H9 (cell line): Measurements from ENCODE around the gene CACNA2D3. TPM values are rescaled to one million over a fixed set of nuclear protein-coding genes. Genes with fewer than 3 reads are reported as not detected.

Experiments
- DNase-seq: peaks from one replicate; pipeline ENCODE4 v3.0.0-alpha.2; 2017
- H2AFZ ChIP-seq: one replicate; pipeline ENCODE4 v1.6.1; 2013; ENCODE audit warnings: mild to moderate bottlenecking, low read length, control low read depth, moderate library complexity
- H2AK5ac ChIP-seq: 2 replicates; pipeline ENCODE4 v1.6.1; 2013; ENCODE audit warnings: low read length, control low read depth, mixed read lengths; ENCODE audit not compliant: insufficient read length
- H2BK120ac ChIP-seq: one replicate; pipeline ENCODE4 v1.6.1; 2013; ENCODE audit warnings: low read depth, mild to moderate bottlenecking, low read length, control low read depth, inconsistent platforms; ENCODE audit not compliant: poor library complexity, severe bottlenecking
- H2BK12ac ChIP-seq: 2 replicates; pipeline ENCODE4 v1.6.1; 2013; ENCODE audit warnings: low read length, control low read depth, mixed read lengths, low read depth; ENCODE audit not compliant: insufficient read length
- H2BK15ac ChIP-seq: 2 replicates; pipeline ENCODE4 v1.6.1; 2013; ENCODE audit warnings: low read depth, low read length, control low read depth
- H2BK20ac ChIP-seq: one replicate; pipeline ENCODE4 v1.6.1; 2013; ENCODE audit warnings: low read depth, mild to moderate bottlenecking, low read length, control low read depth, inconsistent platforms; ENCODE audit not compliant: poor library complexity, severe bottlenecking
- H2BK5ac ChIP-seq: 2 replicates; pipeline ENCODE4 v1.6.1; 2013; ENCODE audit warnings: low read length, control low read depth, mixed read lengths; ENCODE audit not compliant: insufficient read length
- H3K14ac ChIP-seq: 2 replicates; pipeline ENCODE4 v1.6.1; 2013; ENCODE audit warnings: low read length, control low read depth; ENCODE audit not compliant: insufficient read depth
- H3K18ac ChIP-seq: 2 replicates; pipeline ENCODE4 v1.6.1; 2013; ENCODE audit warnings: low read depth, mild to moderate bottlenecking, mixed read lengths, low read length, control low read depth; ENCODE audit not compliant: insufficient read length
- H3K23ac ChIP-seq: 2 replicates; pipeline ENCODE4 v1.6.1; 2013; ENCODE audit warnings: low read length, control low read depth, mixed read lengths, low read depth; ENCODE audit not compliant: insufficient read length
- H3K23me2 ChIP-seq: 2 replicates; pipeline ENCODE4 v1.6.1; 2013; ENCODE audit warnings: low read depth, mild to moderate bottlenecking, mixed read lengths, low read length, control low read depth; ENCODE audit not compliant: insufficient read length, poor library complexity, severe bottlenecking
- H3K27ac ChIP-seq: 2 replicates; pipeline ENCODE4 v1.5.1; 2013; ENCODE audit warnings: low read length, control low read depth, mixed read lengths, low read depth; ENCODE audit not compliant: insufficient read length
- H3K27me3 ChIP-seq: 2 replicates; pipeline ENCODE4 v1.6.1; 2013; ENCODE audit warnings: low read length, control low read depth, inconsistent platforms; ENCODE audit not compliant: insufficient read depth
- H3K4ac ChIP-seq: 2 replicates; pipeline ENCODE4 v1.6.1; 2013; ENCODE audit warnings: low read depth, mild to moderate bottlenecking, control low read depth, inconsistent platforms, low read length, moderate library complexity
- H3K4me1 ChIP-seq: 2 replicates; pipeline ENCODE4 v1.6.1; 2013; ENCODE audit warnings: low read length, control low read depth, inconsistent platforms; ENCODE audit not compliant: insufficient read depth
- H3K4me2 ChIP-seq: 2 replicates; pipeline ENCODE4 v1.6.1; 2013; ENCODE audit warnings: low read length, control low read depth, mixed read lengths; ENCODE audit not compliant: insufficient read length, insufficient read depth
- H3K56ac ChIP-seq: 2 replicates; pipeline ENCODE4 v1.6.1; 2013; ENCODE audit warnings: low read depth, mild to moderate bottlenecking, mixed read lengths, low read length, control low read depth; ENCODE audit not compliant: insufficient read length
- H3K79me1 ChIP-seq: 2 replicates; pipeline ENCODE4 v1.6.1; 2013; ENCODE audit warnings: low read depth, mild to moderate bottlenecking, moderate library complexity, low read length, control low read depth, inconsistent platforms; ENCODE audit not compliant: insufficient read depth, poor library complexity, severe bottlenecking
- H3K79me2 ChIP-seq: 2 replicates; pipeline ENCODE4 v1.6.1; 2013; ENCODE audit warnings: low read length, control low read depth, inconsistent platforms; ENCODE audit not compliant: insufficient read depth
- H3K9ac ChIP-seq: 2 replicates; pipeline ENCODE4 v1.6.1; 2013; ENCODE audit warnings: low read length, control low read depth, mixed read lengths; ENCODE audit not compliant: insufficient read length; ENCODE audit errors: extremely low read depth
- H3K9me3 ChIP-seq: one replicate; pipeline ENCODE4 v1.6.1; 2013; ENCODE audit warnings: low read depth, low read length, inconsistent platforms; ENCODE audit not compliant: control insufficient read depth
- H3T11ph ChIP-seq: one replicate; pipeline ENCODE4 v1.6.1; 2013; ENCODE audit warnings: mild to moderate bottlenecking, low read length, control low read depth, inconsistent platforms
- H4K20me1 ChIP-seq: one replicate; pipeline ENCODE4 v1.6.1; 2013; ENCODE audit not compliant: control insufficient read depth, insufficient read length, insufficient read depth
- H4K5ac ChIP-seq: 2 replicates; pipeline ENCODE4 v1.6.1; 2013; ENCODE audit warnings: low read depth, mild to moderate bottlenecking, mixed read lengths, low read length, control low read depth; ENCODE audit not compliant: insufficient read length
- H4K8ac ChIP-seq: replicated peaks from 2 replicates; pipeline ENCODE4 v1.6.1; 2013; ENCODE audit warnings: low read length, control low read depth, mixed read lengths, low read depth; ENCODE audit not compliant: insufficient read length
- H4K91ac ChIP-seq: 2 replicates; pipeline ENCODE4 v1.6.1; 2013; ENCODE audit warnings: low read depth, mild to moderate bottlenecking, moderate library complexity, mixed read lengths, low read length, control low read depth; ENCODE audit not compliant: insufficient read length
- H3K27ac Mint-ChIP-seq, 3 experiments: 2 replicates in 2 of 3; 3 replicates in 1 of 3; pipeline ENCODE4 v1.8.0; 2020 to 2021; ENCODE audit warnings: mixed read lengths in 3 of 3, mild to moderate bottlenecking in 1 of 3, moderate library complexity in 1 of 3
- H3K27me3 Mint-ChIP-seq: 2 replicates; pipeline ENCODE4 v1.8.0; 2021; ENCODE audit warnings: low read depth, mild to moderate bottlenecking, moderate library complexity, mixed read lengths
- H3K36me3 Mint-ChIP-seq, 3 experiments: 2 replicates in 2 of 3; 3 replicates in 1 of 3; pipeline ENCODE4 v1.8.0; 2020 to 2021; ENCODE audit warnings: low read depth in 3 of 3, mixed read lengths in 3 of 3; ENCODE audit not compliant: insufficient read depth in 1 of 3
- H3K4me1 Mint-ChIP-seq, 2 experiments: 2 replicates each; pipeline ENCODE4 v1.8.0; 2020; ENCODE audit warnings: mixed read lengths in 2 of 2
- H3K4me3 Mint-ChIP-seq, 2 experiments: 2 replicates in 1 of 2; 3 replicates in 1 of 2; pipeline ENCODE4 v1.8.0; 2020 to 2021; ENCODE audit warnings: mild to moderate bottlenecking in 2 of 2, mixed read lengths in 2 of 2, moderate library complexity in 1 of 2
- H3K9me3 Mint-ChIP-seq, 2 experiments: 2 replicates in 1 of 2; 3 replicates in 1 of 2; pipeline ENCODE4 v1.8.0; 2020; ENCODE audit warnings: mild to moderate bottlenecking in 2 of 2, mixed read lengths in 2 of 2, moderate library complexity in 1 of 2
- CTCF ChIP-seq: fragments of 200-600 bp; sonication (generic); conservative IDR thresholded peaks from 3 replicates; pipeline ENCODE4 v1.8.0; 2021; ENCODE audit warnings: antibody characterized with exemption, mild to moderate bottlenecking
- WGBS: extraction: QIAGEN DNeasy Blood & Tissue Kit; methylation state at CpG from one replicate; pipeline ENCODE4 v1.1.7; 2013; ENCODE audit warnings: missing lambda C conversion rate, low lambda C conversion rate, mixed read lengths; ENCODE audit not compliant: insufficient read length; ENCODE audit errors: extremely low coverage; 5-methylcytosine and 5-hydroxymethylcytosine counted together
- total RNA-seq: library from RNA; stranded (reverse); gene quantifications from 2 replicates; pipeline ENCODE4 v1.2.1, GENCODE V29; 2021

CACNA2D3 gene
- total RNA-seq, 1 experiment from 2014 or later, result 3.2 TPM

DNA sequence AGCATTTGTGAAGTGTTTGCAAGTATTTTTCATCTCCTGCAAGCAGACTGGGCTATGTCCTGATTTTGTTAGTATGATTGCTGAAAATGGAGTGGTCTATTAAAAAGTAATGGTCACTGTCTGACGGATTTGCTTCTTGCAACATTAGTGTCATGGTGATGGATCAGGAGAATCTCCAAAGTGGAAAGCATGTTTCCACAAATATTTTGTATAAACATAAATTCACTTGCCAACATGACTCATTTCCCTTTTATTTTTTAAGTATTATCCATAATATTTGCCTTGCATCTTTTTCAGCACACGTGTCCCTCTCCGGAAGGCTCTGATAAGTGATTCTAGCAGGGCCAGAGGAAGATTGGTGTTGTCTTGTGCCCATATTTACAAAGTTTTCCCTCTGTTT, 27.4 kb upstream of the CACNA2D3 start:
- Histone ChIP-seq H2BK120ac (no peak overlapping the region), H3K79me2 (no peaks in the 10 kb centered on the region), H2BK5ac (no peak overlapping the region), H2BK12ac (no peak overlapping the region), H2AFZ (no peak overlapping the region), H4K91ac (no peak overlapping the region), H3K9ac (no peak overlapping the region), H2AK5ac (no peak overlapping the region), H3K14ac (no peak overlapping the region), H3K27me3 (no peaks in the 10 kb centered on the region), H3K23ac (no peak overlapping the region), H3K9me3 (no peaks in the 10 kb centered on the region), H3K4me2 (no peak overlapping the region), H3T11ph (no peak overlapping the region), H3K56ac (no peak overlapping the region), H3K4ac (no peak overlapping the region), H4K8ac (no peak overlapping the region), H2BK15ac (no peak overlapping the region), H3K4me1 (no peaks in the 10 kb centered on the region), H3K79me1 (no peaks in the 10 kb centered on the region), H4K20me1 (no peaks in the 10 kb centered on the region), H4K5ac (no peak overlapping the region), H3K27ac (no peak overlapping the region), H3K23me2 (no peaks in the 10 kb centered on the region), H3K18ac (no peak overlapping the region), H2BK20ac (no peak overlapping the region)
- peaks cover 12 to 16% of the 10 kb centered on the region in 2 experiments for H3K4me1 Mint-ChIP-seq
- no peak for TF ChIP-seq CTCF
- H3K4me3 Mint-ChIP-seq, result no peak overlapping the region
- no peak overlapping the region for H3K27ac Mint-ChIP-seq
- H3K9me3 Mint-ChIP-seq, result no peaks in the 10 kb centered on the region
- no peak for DNase-seq
- peaks cover 9% of the 10 kb centered on the region for H3K27me3 Mint-ChIP-seq
- H3K36me3 Mint-ChIP-seq, result no peaks in the 10 kb centered on the region
- WGBS, result no CpG with 5 or more reads among the region's 3 CpGs
